Muscle of back (tissue), 11 donors: ENCODE results near the gene MLLT6. TPM values are rescaled to one million over a fixed set of nuclear protein-coding genes. Genes with fewer than 3 reads are reported as not detected.

Experiments
- DNase-seq, 3 donors: peaks; one replicate each; pipeline versions ENCODE4 v3.0.0 to v3.0.0-alpha.2; 2013
- polyA plus RNA-seq, 10 donors: library from polyadenylated mRNA; unstranded; fragments of 120-200 nt; gene quantifications; one replicate each; pipeline ENCODE4 v1.2.1, GENCODE V29; 2013; ENCODE audit not compliant: insufficient read length in 10 of 10

MLLT6 gene
- polyA plus RNA-seq, 10 donors, result 48.5 to 86.8 (median 59.7) TPM

DNA sequence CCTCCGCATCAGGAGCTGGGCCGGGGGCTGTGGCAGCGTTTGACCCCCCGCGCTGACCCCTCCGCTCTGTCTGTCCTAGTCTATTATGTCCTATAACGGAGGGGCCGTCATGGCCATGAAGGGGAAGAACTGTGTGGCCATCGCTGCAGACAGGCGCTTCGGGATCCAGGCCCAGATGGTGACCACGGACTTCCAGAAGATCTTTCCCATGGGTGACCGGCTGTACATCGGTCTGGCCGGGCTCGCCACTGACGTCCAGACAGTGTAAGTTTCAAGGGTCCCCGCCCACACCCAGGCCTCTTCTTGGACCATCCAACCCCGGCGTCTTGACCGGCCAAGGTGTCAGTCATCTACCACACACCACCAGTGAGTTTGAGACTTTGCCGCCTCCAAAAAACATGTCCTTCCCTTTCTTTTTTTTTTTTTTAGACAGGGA lies 48.0 kb downstream of the MLLT6 start:
- no peak for DNase-seq

DNA sequence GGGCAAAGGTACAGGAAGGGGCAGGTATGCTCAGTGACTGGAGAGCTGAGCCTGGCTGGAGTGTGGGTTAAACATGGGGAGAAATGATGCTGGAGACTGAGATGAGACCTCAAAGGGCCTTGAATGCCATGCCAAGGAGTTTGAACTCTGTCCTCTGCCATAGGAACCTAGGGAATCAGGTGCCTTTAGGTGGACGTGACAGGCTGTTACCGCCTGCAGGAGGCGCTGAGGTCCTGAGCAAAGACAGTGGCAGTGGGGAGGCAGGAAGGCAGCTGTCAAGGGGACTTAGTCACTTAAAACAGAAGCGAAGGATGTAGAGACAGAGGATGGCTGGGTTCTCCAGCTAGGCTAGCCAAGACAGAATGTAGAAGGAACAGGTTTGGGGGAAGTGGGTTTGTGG lies 56.5 kb downstream of the MLLT6 start:
- no peak for DNase-seq

DNA sequence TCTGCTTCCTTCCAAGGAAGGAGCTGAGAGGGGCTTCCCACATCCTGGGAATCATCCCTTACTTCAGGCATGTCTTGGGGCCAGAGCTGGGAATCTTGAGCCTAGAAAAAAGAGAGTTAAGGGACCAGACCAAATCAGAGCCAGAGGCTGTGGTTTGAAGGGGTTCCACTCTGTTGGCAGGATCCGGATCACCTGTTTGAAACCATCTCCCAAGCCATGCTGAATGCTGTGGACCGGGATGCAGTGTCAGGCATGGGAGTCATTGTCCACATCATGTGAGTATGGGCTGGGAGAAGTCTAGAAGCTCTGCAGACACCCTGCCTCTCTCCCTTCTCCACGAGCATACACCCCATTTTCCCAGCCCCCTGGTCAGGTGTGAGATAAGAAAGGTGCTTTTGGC lies 57.2 kb downstream of the MLLT6 start:
- DNase-seq, result no peak

DNA sequence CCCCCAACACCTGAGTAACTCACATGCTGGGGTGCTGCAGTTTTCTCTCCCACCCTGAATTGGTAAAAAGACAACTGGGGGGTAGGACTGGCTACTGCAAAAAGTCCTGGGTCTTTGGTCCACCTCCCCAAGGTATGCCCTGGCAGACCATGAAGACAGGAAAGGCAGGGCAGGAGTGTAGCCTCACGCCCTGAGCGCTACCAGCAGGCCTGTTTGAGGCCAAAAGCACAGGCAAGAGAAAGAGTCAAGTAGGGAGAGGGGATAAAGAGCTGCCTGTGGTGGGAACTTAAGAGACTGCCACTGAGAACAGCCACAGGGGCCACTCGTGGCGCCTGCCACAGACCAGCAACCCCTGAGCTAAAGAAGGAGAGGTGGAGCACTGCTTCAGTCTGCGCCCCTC lies 61.3 kb downstream of the MLLT6 start:
- DNase-seq, result no peak

DNA sequence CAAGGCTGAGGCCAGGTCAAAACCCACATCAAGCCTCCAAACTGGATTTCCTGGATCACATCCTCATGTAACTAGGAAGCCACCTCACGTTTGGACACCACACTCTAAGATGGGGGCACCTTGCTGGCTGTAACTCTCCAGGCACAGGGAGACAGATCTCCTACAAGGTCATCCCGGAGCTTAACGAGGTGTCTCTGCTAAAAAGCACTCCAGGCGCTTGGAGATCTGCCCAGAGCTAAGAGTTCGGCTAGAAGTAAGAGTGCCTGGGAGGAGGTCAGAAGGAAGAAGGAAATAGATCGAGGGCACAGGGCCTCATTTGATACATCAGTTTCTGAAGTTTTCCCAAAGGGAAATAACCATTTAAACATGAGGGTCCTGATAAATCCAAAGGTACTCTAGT lies 63.3 kb downstream of the MLLT6 start:
- no peak for DNase-seq

DNA sequence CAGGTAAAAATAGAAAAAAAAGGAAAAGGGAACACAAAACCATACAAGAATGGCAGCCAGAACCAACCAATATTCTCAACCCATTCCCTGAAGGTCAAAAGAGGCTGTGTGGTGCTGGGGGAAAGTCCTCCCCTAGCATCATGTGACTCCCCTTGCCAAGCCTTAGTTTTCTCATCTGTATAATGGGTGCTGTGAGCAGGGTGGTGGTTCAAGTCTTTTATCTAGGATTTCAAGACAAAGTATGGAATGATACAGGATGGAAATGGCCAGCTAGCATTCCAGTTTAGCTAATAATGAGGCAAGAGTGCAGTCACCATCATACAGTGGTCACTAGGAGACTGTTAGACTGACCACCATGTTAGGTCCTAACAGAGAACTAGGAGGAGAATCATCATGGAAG lies 68.2 kb downstream of the MLLT6 start:
- DNase-seq, result no peak

DNA sequence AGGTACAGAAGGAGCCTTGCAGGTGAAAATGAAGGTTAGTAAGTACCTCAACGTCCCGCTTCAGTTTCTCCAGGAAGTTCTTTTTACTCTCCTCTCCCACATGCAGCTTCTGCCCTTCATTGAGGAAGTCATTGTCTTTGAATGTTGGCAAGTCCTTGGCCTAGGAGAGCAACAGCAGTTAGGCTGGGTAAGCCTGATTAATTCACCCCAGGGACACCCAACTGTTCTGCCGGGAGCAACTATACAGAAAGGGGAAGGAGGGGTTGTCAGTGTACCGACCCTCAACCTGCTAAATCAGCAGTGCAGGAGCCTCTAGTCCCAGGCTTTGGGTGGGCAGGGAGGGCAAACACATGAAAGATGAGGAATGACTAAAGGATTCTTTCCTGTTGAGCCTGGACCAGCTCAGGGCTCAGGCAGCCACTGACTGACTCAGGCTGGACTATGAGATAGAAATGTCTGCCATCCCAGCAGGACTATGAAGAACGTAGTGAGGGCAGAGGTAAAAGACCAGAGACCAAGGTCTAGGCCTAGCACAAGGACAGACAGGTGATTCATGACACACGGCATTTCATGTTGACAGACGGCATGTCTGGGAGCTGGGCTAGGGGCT lies 72.7 kb downstream of the MLLT6 start:
- no peak for DNase-seq

Other genes starting within 250 kb of the MLLT6 start
- gene SRCIN1, start 99.3 kb upstream of the MLLT6 start, polyA plus RNA-seq, result 1 to 10 TPM in 7 of 10 donors, under 1 TPM in 3; 0.82 to 2.2 (median 1.2) TPM
- under 1 TPM; 0.31 to 0.65 (median 0.51) TPM for gene EPOP, start 30.3 kb upstream of the MLLT6 start, polyA plus RNA-seq
- 10 to 100 TPM; 12.0 to 18.9 (median 13.4) TPM for gene CISD3, start 25.1 kb downstream of the MLLT6 start, polyA plus RNA-seq
- 10 to 100 TPM; 28.1 to 44.9 (median 34.3) TPM for gene PCGF2, start 43.1 kb downstream of the MLLT6 start, polyA plus RNA-seq
- gene PSMB3, start 47.5 kb downstream of the MLLT6 start, polyA plus RNA-seq, result 10 to 100 TPM; 61.0 to 83.2 (median 76.3) TPM
- gene PIP4K2B, start 94.3 kb downstream of the MLLT6 start, polyA plus RNA-seq, result 10 to 100 TPM; 58.4 to 71.2 (median 65.3) TPM
- gene CWC25, start 120.0 kb downstream of the MLLT6 start, polyA plus RNA-seq, result 10 to 100 TPM; 11.4 to 17.0 (median 13.3) TPM
- 1,000 to 10,000 TPM; 2,560 to 3,456 (median 2,921) TPM for gene RPL23, start 148.4 kb downstream of the MLLT6 start, polyA plus RNA-seq
- 100 to 1,000 TPM in 2 of 10 donors, 10 to 100 TPM in 8; 72.6 to 119 (median 85.9) TPM for gene LASP1, start 164.8 kb downstream of the MLLT6 start, polyA plus RNA-seq